ENCODE measurements around the gene ENTREP1.

The ENTREP1 gene

DNA sequence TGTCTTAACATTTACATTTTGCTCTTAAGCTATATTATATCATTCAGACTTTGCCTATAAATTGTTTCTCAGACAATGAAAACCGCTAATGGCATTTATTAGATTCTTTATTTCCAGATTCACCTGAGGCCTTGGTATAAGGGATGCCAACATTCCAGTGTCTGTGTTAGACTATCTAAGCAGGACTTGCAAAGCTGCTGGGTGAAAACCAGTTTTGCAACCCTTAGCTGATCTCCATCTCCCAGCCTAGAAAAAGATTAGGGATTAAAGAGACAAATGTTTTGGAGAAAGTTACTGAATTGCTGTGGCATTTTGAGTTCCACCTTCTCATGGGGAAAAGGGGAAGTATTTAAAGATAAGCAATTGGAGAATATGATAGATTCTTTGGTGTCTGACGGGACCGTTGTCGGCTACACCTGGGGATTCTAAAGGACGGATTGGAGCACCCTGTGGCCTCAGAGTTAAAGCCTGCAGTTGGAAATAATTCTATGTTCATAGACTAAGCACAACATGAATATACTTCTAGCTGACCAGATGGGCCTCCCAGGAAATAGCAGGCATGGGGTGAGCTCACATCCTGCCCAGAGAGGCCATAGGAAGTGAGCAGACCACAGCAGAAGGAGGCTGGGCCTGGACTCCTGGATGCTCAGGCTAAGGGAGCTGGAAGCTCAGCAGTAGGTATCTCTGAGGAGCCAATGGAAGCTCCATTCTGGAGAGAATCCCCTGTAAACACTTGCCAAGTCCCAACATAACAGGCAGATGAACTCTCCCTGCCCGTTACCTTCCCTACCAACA is 21.8 kb downstream of the ENTREP1 start:
- no peak for DNase-seq (ENCODE audit: low spot score)
- no peak overlapping the region for H3K27ac ChIP-seq
- TF ChIP-seq, protein P1, sequence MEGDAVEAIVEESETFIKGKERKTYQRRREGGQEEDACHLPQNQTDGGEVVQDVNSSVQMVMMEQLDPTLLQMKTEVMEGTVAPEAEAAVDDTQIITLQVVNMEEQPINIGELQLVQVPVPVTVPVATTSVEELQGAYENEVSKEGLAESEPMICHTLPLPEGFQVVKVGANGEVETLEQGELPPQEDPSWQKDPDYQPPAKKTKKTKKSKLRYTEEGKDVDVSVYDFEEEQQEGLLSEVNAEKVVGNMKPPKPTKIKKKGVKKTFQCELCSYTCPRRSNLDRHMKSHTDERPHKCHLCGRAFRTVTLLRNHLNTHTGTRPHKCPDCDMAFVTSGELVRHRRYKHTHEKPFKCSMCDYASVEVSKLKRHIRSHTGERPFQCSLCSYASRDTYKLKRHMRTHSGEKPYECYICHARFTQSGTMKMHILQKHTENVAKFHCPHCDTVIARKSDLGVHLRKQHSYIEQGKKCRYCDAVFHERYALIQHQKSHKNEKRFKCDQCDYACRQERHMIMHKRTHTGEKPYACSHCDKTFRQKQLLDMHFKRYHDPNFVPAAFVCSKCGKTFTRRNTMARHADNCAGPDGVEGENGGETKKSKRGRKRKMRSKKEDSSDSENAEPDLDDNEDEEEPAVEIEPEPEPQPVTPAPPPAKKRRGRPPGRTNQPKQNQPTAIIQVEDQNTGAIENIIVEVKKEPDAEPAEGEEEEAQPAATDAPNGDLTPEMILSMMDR (IDR thresholded peaks at IDR 0.05) = no peak
- H3K4me3 ChIP-seq = no peak overlapping the region

DNA sequence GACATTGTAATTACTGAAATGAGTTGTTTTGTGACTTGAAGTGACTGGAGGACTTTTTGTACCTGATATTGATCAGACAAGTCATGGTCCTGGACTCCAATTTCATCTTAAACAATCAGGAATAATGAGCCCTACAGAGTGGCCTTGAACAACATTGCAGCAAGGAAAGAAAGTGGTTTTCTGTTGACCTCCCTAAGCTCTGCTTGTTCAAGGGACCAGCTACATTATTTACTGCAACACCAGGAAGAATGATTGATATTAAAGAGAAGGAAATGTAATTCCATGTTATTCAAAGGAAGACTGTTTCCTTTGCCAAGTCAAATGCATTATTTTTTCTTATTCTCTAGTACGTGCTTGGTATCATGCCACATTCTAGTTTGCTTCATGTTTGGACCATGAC is 22.6 kb downstream of the ENTREP1 start:
- no peak for DNase-seq (ENCODE audit: low spot score)
- no peak overlapping the region for H3K27ac ChIP-seq
- H3K4me3 ChIP-seq = no peak overlapping the region
- TF ChIP-seq, protein P1 (IDR thresholded peaks at IDR 0.05) = no peak

DNA sequence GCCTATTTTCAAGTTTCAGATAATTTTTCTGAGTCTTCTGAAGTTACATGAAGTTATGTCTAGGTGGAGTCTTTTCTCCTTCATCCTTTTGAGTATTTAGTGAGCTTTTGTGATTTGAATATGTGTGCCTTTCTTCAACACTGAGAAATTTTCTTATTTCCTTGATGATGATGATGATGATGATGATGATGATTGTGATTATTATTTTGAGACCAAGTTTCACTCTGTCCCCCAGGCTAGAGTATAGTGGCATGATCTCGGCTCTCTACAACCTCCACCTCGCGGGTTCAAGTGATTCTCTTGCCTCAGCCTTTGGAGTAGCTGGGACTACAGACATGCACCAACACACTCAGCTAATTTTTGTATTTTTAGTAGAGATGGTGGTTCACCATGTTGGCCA is 26.2 kb downstream of the ENTREP1 start:
- Histone ChIP-seq H3K4me3 (no peak overlapping the region), H3K27ac (no peak overlapping the region)
- DNase-seq (ENCODE audit: low spot score) = no peak
- TF ChIP-seq, protein P1 (IDR thresholded peaks at IDR 0.05) = no peak

DNA sequence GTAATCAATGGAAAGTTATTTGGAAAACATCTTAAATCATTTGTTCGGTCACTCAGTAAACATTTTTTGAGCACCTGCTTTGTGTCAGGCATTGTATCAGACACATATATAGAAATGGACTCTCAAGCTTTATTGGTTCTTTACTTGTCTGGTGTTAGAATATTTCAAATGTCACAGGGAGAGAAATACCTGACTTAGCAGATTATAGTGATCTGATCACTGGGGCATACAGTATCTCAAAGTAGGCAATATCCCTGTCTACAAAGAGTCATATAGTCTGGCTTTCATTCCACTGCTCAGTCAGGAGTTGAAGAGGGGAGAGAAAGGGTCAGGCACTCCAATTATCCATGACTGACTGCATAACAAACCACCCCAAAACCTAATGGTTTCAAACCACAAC is 30.2 kb downstream of the ENTREP1 start:
- TF ChIP-seq, protein P1 (IDR thresholded peaks at IDR 0.05) = no peak
- H3K4me3 ChIP-seq = no peak overlapping the region
- DNase-seq (ENCODE audit: low spot score) = no peak
- no peak overlapping the region for H3K27ac ChIP-seq

DNA sequence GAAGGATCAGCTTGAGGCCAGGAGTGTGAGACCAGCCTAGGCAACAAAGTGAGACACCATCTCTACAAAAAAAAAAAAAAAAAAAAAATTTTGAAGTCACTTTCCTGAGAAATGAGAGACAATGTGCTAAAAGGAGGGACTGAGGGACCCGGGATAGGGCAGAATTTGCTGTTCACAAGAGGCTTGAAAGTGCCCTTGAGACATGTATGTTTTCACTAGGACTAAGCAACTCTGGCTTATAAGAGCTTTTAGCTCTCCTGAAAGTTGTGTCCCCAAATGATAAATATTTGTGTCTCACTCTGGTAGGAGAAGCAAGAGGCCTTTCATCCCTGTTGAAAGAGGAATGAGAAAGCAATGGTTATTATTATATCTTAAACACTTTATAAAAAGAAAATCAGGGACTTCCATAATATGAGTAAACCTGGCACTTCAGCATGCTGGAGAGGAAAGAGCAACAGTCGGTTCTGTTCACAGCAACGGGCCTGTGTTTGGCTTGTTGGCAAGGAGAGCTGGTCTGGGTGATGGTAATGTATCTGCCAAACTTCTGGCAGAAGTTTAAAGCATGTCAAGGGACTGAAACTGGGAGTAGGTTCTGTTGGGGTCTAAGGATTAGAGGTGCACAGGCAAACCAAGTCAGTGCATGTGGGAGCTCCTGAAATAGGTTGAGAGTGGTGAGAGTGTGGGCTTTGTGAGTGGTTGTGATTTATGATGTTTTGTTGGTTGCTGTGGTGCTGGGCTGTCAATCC is 32.2 kb downstream of the ENTREP1 start:
- DNase-seq (ENCODE audit: low spot score) = no peak
- no peak overlapping the region for H3K27ac ChIP-seq

DNA sequence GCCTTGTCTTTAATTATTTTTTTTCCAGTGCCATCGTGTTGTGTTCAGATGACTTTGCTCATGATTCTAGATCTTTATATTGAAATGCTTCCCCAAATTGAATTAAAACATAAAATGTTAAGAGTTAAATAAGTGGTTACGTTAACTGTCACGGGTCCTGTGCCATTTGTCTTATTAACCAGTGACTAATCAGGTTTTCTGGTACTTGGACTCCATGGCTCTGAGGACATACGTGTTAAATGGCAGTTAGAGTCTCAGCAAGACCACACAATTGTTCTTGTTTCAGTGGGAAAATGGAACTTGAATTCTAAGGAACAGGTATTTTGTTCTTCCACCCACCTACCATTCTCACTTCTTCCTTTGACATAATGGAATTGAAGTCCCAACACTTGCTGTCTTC is 32.8 kb downstream of the ENTREP1 start:
- TF ChIP-seq, protein P1 (IDR thresholded peaks at IDR 0.05) = no peak
- Histone ChIP-seq H3K4me3 (no peak overlapping the region), H3K27ac (no peak overlapping the region)
- DNase-seq (ENCODE audit: low spot score) = no peak

More for the DNA sequence above, 32.2 kb downstream of the ENTREP1 start:
- H3K4me3 ChIP-seq = no peak overlapping the region
- TF ChIP-seq, protein P1 (IDR thresholded peaks at IDR 0.05) = no peak
